Left renal pelvis (tissue), 4 donors: ENCODE measurements around the gene ATP1A1. TPM values are rescaled to one million over a fixed set of nuclear protein-coding genes. Genes with fewer than 3 reads are reported as not detected.

ENCODE experiments used
- DNase-seq, 4 donors: peaks; one replicate each; pipeline ENCODE4 v3.0.0-alpha.2; 2013; ENCODE audit warnings: low read depth in 4 of 4, low spot score in 3 of 4
- polyA plus RNA-seq, 4 donors: library from polyadenylated mRNA; unstranded; fragments of 120-200 nt; gene quantifications; one replicate each; pipeline ENCODE4 v1.2.1, GENCODE V29; 2013; ENCODE audit not compliant: insufficient read length in 4 of 4

Gene ATP1A1
- polyA plus RNA-seq, 4 donors = 135 to 939 (median 904) TPM

- DNase-seq = no peak
Measured at GRCh38 chr1:116408803-116409720, 36.0 kb downstream of the ATP1A1 start.

GRCh38 chr1:116409751-116410191 lies 36.7 kb downstream of the ATP1A1 start:
- DNase-seq = no peak

- peak in 3 of 4 donors; percentile 18 to 50 (median 29) for DNase-seq
Measured at GRCh38 chr1:116411784-116412479, 38.9 kb downstream of the ATP1A1 start.

- no peak for DNase-seq
Measured at GRCh38 chr1:116412480-116412798, 39.4 kb downstream of the ATP1A1 start.

GRCh38 chr1:116412898-116413297 lies 39.9 kb downstream of the ATP1A1 start:
- DNase-seq = no peak

GRCh38 chr1:116413414-116413813 lies 40.4 kb downstream of the ATP1A1 start:
- no peak for DNase-seq

- no peak for DNase-seq
Measured at GRCh38 chr1:116414364-116414763, 41.3 kb downstream of the ATP1A1 start.

- DNase-seq = no peak
Measured at GRCh38 chr1:116415200-116415698, 42.2 kb downstream of the ATP1A1 start.

GRCh38 chr1:116415699-116416533 lies 42.9 kb downstream of the ATP1A1 start:
- DNase-seq = no peak

GRCh38 chr1:116416854-116417513 lies 43.9 kb downstream of the ATP1A1 start:
- no peak for DNase-seq

GRCh38 chr1:116417678-116418077 lies 44.6 kb downstream of the ATP1A1 start:
- DNase-seq = no peak

- DNase-seq = peak; percentile 66 to 73 (median 68)
Measured at GRCh38 chr1:116418091-116418830, 45.2 kb downstream of the ATP1A1 start.

GRCh38 chr1:116420417-116421200 lies 47.6 kb downstream of the ATP1A1 start:
- DNase-seq = no peak

- no peak for DNase-seq
Measured at GRCh38 chr1:116424438-116424837, 51.4 kb downstream of the ATP1A1 start.

GRCh38 chr1:116424863-116425262 lies 51.8 kb downstream of the ATP1A1 start:
- DNase-seq = no peak

- no peak for DNase-seq
Measured at GRCh38 chr1:116425987-116426386, 52.9 kb downstream of the ATP1A1 start.

GRCh38 chr1:116426401-116426800 lies 53.4 kb downstream of the ATP1A1 start:
- no peak for DNase-seq

- DNase-seq = no peak
Measured at GRCh38 chr1:116428576-116428975, 55.5 kb downstream of the ATP1A1 start.
